HepG2 (cell line): ENCODE measurements around the gene PKIB.

Experiments
- AHR ChIP-seq: IDR thresholded peaks from 2 replicates; pipeline ENCODE4 v1.6.1; 2018; ENCODE audit warnings: missing genetic modification reagents, missing compliant biosample characterization
- CTCF ChIP-seq: sonication (generic); formaldehyde crosslinking; IDR thresholded peaks from 2 replicates; pipeline ENCODE4 v1.5.0; 2020; ENCODE audit warnings: mild to moderate bottlenecking, missing genetic modification reagents, moderate library complexity
- GZF1 ChIP-seq: sonication (generic); formaldehyde crosslinking; IDR thresholded peaks from 2 replicates; pipeline ENCODE4 v1.5.1; 2020; ENCODE audit warnings: mild to moderate bottlenecking, missing genetic modification reagents
- KAT7 ChIP-seq: IDR thresholded peaks from 2 replicates; pipeline ENCODE4 v1.6.1; 2018; ENCODE audit warnings: borderline replicate concordance, missing compliant biosample characterization
- KDM2A ChIP-seq: sonication (generic); formaldehyde crosslinking; IDR thresholded peaks from 2 replicates; pipeline ENCODE4 v1.4.0; 2020; ENCODE audit warnings: low read depth, missing genetic modification reagents, borderline replicate concordance
- MTF2 ChIP-seq: sonication (generic); formaldehyde crosslinking; IDR thresholded peaks from 2 replicates; pipeline ENCODE4 v1.5.0; 2020; ENCODE audit warnings: missing genetic modification reagents, borderline replicate concordance
- NCOR1 ChIP-seq: fragments of 200-600 bp; sonication (generic); IDR thresholded peaks from 2 replicates; pipeline ENCODE4 v1.7.0; 2017; ENCODE audit warnings: antibody characterized with exemption, low read length, borderline replicate concordance
- SMAD3 ChIP-seq: sonication (generic); formaldehyde crosslinking; IDR thresholded peaks from 2 replicates; pipeline ENCODE4 v1.4.0; 2020; ENCODE audit warnings: missing genetic modification reagents
- STAG1 ChIP-seq: sonication (generic); formaldehyde crosslinking; IDR thresholded peaks from 2 replicates; pipeline ENCODE4 v1.4.0; 2020; ENCODE audit warnings: missing genetic modification reagents
- ZNF3 ChIP-seq: IDR thresholded peaks from 2 replicates; pipeline ENCODE4 v1.7.0; 2017; ENCODE audit warnings: inconsistent platforms
- ZNF317 ChIP-seq: sonication (generic); formaldehyde crosslinking; IDR thresholded peaks from 2 replicates; pipeline ENCODE4 v1.5.0; 2020; ENCODE audit warnings: mild to moderate bottlenecking, missing genetic modification reagents
- TF ChIP-seq, protein P1 (sequence below): sonication (generic); formaldehyde crosslinking; IDR thresholded peaks from 2 replicates; pipeline ENCODE4 v1.9.0; 2021; ENCODE audit warnings: missing genetic modification reagents, borderline replicate concordance

DNA sequence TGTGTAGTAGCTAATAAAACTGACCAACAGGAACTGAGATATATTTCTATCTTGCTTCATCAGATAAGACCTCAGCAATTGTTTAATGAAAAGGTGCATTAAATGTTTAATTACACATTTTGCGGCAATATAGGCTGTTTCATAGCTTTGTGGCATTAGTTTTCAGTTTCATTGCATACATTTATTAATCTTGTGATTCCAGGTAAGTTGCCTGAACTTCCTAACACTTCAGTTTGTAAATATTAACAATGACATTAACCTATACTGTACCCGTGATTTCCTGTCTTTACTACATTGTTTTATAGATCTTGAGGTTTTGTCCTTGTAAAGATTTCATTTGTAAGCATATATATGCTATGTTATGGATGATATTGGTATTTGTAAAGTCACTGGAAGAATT lies 66.5 kb downstream of the PKIB start:
- no peak for TF ChIP-seq CTCF (CRISPR knock-in tag)
- no peak for TF ChIP-seq KAT7 (CRISPR knock-in tag)
- TF ChIP-seq SMAD3 = no peak
- TF ChIP-seq ZNF3 (CRISPR knock-in tag) = no peak
- no peak for TF ChIP-seq ZNF317 (CRISPR knock-in tag)
- TF ChIP-seq AHR = no peak
- no peak for TF ChIP-seq NCOR1
- TF ChIP-seq KDM2A (CRISPR knock-in tag) = no peak
- no peak for TF ChIP-seq MTF2 (CRISPR knock-in tag)
- TF ChIP-seq, protein P1, sequence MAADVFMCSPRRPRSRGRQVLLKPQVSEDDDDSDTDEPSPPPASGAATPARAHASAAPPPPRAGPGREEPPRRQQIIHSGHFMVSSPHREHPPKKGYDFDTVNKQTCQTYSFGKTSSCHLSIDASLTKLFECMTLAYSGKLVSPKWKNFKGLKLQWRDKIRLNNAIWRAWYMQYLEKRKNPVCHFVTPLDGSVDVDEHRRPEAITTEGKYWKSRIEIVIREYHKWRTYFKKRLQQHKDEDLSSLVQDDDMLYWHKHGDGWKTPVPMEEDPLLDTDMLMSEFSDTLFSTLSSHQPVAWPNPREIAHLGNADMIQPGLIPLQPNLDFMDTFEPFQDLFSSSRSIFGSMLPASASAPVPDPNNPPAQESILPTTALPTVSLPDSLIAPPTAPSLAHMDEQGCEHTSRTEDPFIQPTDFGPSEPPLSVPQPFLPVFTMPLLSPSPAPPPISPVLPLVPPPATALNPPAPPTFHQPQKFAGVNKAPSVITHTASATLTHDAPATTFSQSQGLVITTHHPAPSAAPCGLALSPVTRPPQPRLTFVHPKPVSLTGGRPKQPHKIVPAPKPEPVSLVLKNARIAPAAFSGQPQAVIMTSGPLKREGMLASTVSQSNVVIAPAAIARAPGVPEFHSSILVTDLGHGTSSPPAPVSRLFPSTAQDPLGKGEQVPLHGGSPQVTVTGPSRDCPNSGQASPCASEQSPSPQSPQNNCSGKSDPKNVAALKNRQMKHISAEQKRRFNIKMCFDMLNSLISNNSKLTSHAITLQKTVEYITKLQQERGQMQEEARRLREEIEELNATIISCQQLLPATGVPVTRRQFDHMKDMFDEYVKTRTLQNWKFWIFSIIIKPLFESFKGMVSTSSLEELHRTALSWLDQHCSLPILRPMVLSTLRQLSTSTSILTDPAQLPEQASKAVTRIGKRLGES = no peak
- no peak for TF ChIP-seq GZF1 (CRISPR knock-in tag)
- TF ChIP-seq STAG1 = no peak
